Measurements from ENCODE around the gene ZFAND2A.

Gene ZFAND2A

DNA sequence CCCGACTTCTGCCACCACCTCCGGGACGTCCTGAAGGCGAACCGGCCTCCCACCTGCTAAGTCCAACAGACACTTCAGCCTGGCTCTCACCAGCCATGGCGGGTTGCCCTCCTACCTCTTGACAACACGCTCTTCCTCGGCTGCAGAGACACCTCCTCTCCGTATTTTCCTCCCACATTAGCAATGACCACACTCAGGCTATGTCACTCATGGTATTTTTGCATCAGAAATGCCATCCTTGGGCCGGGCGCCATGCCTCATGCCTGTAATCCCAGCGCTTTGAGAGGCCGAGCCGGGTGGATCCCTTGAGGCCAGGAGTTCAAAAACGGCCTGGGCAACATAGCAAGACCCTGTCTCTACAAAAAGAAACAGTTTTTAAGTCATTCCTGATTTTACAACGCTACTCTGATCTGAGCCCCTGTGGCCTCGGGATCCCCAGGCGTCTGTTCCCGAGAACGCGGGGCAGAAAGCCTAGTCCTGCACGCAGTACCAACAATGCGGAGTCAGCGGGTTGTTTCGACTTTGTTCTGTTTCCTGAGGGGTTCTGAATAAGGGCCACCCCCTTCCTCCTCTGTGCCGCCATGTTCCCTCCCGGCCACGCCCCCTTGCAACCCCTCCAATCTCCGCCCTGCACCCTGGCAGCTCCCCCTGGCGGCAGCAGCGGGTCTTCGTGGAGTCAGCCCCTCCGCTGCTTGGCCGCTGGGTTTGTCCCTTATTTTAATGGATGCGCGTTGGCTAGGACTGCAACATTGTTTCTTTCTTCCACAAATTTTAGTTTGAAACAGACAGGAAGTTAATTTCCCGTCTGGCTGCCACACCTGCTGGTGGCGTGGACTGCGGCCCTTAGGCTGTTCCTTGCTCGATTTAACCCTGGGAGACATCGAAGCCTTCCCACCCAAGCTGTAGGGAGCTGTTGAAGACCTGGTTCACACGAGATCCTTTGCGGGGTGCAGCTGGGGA is 9.7 kb upstream of the ZFAND2A start:
- Histone ChIP-seq H3K27ac (ENCODE audit: low read depth, low read length, poor library complexity, severe bottlenecking) (no peak overlapping the region), H3K9me2 (ENCODE audit: low read depth, low read length) (no peaks in the 10 kb centered on the region), H3K4me1 (ENCODE audit: insufficient read depth, low read length, severe bottlenecking) (no peaks in the 10 kb centered on the region), H3K4me3 (ENCODE audit: low read depth, low read length, poor library complexity, severe bottlenecking) (peak overlapping the region; percentile 47), H3K79me2 (ENCODE audit: insufficient read depth, low read length) (no peaks in the 10 kb centered on the region), H3K27me3 (ENCODE audit: insufficient read depth, low read length) (no peaks in the 10 kb centered on the region), H2AFZ (ENCODE audit: low read length) (no peak overlapping the region), H3K9ac (ENCODE audit: low read length) (no peak overlapping the region; the same call in 1 of the 2 replicates), H3F3A (ENCODE audit: insufficient read depth, low read length) (0 out of 2 replicates have a peak, but pooled peaks cover 2% of the 10 kb centered on the region), H3K9me3 (ENCODE audit: low read length) (no peaks in the 10 kb centered on the region; the same call in 1 of the 2 replicates), H4K20me1 (ENCODE audit: insufficient read depth, low read length) (no peaks in the 10 kb centered on the region), H3K36me3 (ENCODE audit: insufficient read depth, low read length) (peaks cover 7% of the 10 kb centered on the region), H3K4me2 (ENCODE audit: low read length) (peak overlapping the region; percentile 44; the same call in 1 of the 2 replicates)
- TF ChIP-seq, protein P1, sequence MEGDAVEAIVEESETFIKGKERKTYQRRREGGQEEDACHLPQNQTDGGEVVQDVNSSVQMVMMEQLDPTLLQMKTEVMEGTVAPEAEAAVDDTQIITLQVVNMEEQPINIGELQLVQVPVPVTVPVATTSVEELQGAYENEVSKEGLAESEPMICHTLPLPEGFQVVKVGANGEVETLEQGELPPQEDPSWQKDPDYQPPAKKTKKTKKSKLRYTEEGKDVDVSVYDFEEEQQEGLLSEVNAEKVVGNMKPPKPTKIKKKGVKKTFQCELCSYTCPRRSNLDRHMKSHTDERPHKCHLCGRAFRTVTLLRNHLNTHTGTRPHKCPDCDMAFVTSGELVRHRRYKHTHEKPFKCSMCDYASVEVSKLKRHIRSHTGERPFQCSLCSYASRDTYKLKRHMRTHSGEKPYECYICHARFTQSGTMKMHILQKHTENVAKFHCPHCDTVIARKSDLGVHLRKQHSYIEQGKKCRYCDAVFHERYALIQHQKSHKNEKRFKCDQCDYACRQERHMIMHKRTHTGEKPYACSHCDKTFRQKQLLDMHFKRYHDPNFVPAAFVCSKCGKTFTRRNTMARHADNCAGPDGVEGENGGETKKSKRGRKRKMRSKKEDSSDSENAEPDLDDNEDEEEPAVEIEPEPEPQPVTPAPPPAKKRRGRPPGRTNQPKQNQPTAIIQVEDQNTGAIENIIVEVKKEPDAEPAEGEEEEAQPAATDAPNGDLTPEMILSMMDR (IDR thresholded peaks at IDR 0.05; ENCODE audit: low read length), result peak; percentile 84
- no peak for TF ChIP-seq EZH2 (IDR thresholded peaks at IDR 0.05; ENCODE audit: borderline replicate concordance, low read length)

DNA sequence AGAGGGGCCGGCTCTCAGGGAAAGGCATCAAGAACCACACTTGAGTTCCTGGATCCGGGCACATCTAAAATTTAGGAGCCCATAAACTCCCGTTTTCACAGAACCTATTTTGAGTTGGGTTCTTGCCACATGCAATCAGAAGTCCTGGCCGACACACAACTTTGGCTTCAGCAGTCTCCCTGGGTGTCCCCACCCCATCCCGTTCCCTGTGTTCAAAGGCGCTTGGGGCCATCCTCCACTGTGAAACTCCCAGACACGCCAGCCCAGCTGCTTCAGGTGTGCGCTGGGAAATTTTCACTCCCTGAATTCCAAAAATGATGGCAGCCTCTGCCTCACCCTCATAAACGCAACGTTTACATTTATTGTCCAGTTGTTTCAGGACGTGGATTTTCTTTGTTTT is 8.4 kb upstream of the ZFAND2A start:
- TF ChIP-seq, protein P1 (IDR thresholded peaks at IDR 0.05; ENCODE audit: low read length), result no peak
- TF ChIP-seq EZH2 (IDR thresholded peaks at IDR 0.05; ENCODE audit: borderline replicate concordance, low read length), result no peak
- H2AFZ ChIP-seq (ENCODE audit: low read length), result no peak overlapping the region
- no peaks in the 10 kb centered on the region for H3K27me3 ChIP-seq (ENCODE audit: insufficient read depth, low read length)
- no peaks in the 10 kb centered on the region for H3K79me2 ChIP-seq (ENCODE audit: insufficient read depth, low read length)
- no peaks in the 10 kb centered on the region; the same call in 1 of the 2 replicates for H3K9me3 ChIP-seq (ENCODE audit: low read length)
- no peaks in the 10 kb centered on the region for H3K4me1 ChIP-seq (ENCODE audit: insufficient read depth, low read length, severe bottlenecking)
- no peaks in the 10 kb centered on the region for H3K9me2 ChIP-seq (ENCODE audit: low read depth, low read length)
- no peak overlapping the region for H3K4me3 ChIP-seq (ENCODE audit: low read depth, low read length, poor library complexity, severe bottlenecking)
- peaks cover 17% of the 10 kb centered on the region for H3K36me3 ChIP-seq (ENCODE audit: insufficient read depth, low read length)
- H4K20me1 ChIP-seq (ENCODE audit: insufficient read depth, low read length), result no peaks in the 10 kb centered on the region
- H3K9ac ChIP-seq (ENCODE audit: low read length), result no peak overlapping the region
- no peak overlapping the region for H3K27ac ChIP-seq (ENCODE audit: low read depth, low read length, poor library complexity, severe bottlenecking)
- no peak overlapping the region for H3K4me2 ChIP-seq (ENCODE audit: low read length)
- 0 out of 2 replicates have a peak, but pooled peaks cover 2% of the 10 kb centered on the region for H3F3A ChIP-seq (ENCODE audit: insufficient read depth, low read length)

DNA sequence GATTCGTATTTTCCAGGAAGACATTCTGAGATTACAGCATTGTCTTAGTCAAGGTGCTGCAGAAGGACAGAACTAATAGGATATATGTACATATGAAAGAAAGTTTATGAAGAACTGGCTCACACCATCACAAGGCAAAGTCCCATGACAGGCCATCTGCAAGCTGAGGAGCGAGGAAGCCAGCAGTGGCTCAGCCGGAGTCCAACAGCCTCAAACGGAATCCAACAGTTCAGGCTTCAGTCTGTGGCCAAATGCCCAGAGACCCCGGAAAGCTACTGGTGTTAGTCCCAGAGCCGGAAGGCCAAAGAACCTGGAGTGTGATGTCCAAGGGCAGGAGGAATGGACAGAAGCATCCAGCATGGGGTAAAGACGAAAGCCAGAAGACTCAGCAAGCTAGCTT is 4.4 kb upstream of the ZFAND2A start:
- Histone ChIP-seq H3K9me3 (ENCODE audit: low read length) (no peaks in the 10 kb centered on the region), H3K4me3 (ENCODE audit: low read depth, low read length, poor library complexity, severe bottlenecking) (no peak overlapping the region), H3K27ac (ENCODE audit: low read depth, low read length, poor library complexity, severe bottlenecking) (no peak overlapping the region), H3K36me3 (ENCODE audit: insufficient read depth, low read length) (peaks cover 26% of the 10 kb centered on the region), H2AFZ (ENCODE audit: low read length) (no peak overlapping the region), H4K20me1 (ENCODE audit: insufficient read depth, low read length) (no peaks in the 10 kb centered on the region), H3K4me2 (ENCODE audit: low read length) (no peak overlapping the region), H3K79me2 (ENCODE audit: insufficient read depth, low read length) (no peaks in the 10 kb centered on the region), H3K9me2 (ENCODE audit: low read depth, low read length) (no peaks in the 10 kb centered on the region), H3K4me1 (ENCODE audit: insufficient read depth, low read length, severe bottlenecking) (peaks cover 11% of the 10 kb centered on the region), H3K9ac (ENCODE audit: low read length) (no peak overlapping the region), H3F3A (ENCODE audit: insufficient read depth, low read length) (0 out of 2 replicates have a peak, but pooled peaks cover 2% of the 10 kb centered on the region), H3K27me3 (ENCODE audit: insufficient read depth, low read length) (no peaks in the 10 kb centered on the region)
- TF ChIP-seq, protein P1 (IDR thresholded peaks at IDR 0.05; ENCODE audit: low read length), result no peak
- TF ChIP-seq EZH2 (IDR thresholded peaks at IDR 0.05; ENCODE audit: borderline replicate concordance, low read length), result no peak

All from OCI-LY1 (cell line).